HFF-Myc (cell line): ENCODE results near the gene ACSM3.

Source experiments
- DNase-seq: peaks from one replicate; pipeline ENCODE4 v3.0.0-alpha.2; 2011; ENCODE audit warnings: low read depth; ENCODE audit errors: extremely low read depth
- H3K4me3 ChIP-seq: replicated peaks from 2 replicates; pipeline ENCODE4 v1.5.1; 2011; ENCODE audit warnings: low read depth, mild to moderate bottlenecking, control low read depth, low read length
- TF ChIP-seq, protein P1 (sequence below): IDR thresholded peaks from 2 replicates; pipeline ENCODE4 v1.5.1; 2012; ENCODE audit warnings: mild to moderate bottlenecking, low read depth, low read length, control low read depth; ENCODE audit errors: missing control alignments

The ACSM3 gene

DNA sequence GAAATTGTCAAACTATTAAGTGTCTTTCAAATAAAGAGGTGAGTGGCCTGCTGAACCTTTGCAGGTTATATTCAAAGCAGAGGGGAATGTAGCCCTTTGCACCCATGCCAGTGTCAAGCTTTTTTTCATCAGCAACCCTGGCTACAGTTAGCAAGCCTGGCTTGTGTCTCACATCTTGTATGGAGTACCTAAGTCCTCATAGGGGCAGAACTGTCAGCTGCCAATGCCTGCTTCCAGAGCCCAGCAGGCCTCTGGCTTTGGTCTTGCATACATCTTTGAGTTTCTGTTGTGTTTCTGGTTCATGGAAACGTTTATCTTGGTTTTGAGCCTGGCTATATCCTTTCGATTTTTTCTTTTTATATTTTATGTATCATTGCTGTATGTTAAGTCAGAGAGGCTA, 69.3 kb downstream of the ACSM3 start:
- no peak for DNase-seq
- TF ChIP-seq, protein P1, sequence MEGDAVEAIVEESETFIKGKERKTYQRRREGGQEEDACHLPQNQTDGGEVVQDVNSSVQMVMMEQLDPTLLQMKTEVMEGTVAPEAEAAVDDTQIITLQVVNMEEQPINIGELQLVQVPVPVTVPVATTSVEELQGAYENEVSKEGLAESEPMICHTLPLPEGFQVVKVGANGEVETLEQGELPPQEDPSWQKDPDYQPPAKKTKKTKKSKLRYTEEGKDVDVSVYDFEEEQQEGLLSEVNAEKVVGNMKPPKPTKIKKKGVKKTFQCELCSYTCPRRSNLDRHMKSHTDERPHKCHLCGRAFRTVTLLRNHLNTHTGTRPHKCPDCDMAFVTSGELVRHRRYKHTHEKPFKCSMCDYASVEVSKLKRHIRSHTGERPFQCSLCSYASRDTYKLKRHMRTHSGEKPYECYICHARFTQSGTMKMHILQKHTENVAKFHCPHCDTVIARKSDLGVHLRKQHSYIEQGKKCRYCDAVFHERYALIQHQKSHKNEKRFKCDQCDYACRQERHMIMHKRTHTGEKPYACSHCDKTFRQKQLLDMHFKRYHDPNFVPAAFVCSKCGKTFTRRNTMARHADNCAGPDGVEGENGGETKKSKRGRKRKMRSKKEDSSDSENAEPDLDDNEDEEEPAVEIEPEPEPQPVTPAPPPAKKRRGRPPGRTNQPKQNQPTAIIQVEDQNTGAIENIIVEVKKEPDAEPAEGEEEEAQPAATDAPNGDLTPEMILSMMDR: no peak
- H3K4me3 ChIP-seq: no peak overlapping the region

DNA sequence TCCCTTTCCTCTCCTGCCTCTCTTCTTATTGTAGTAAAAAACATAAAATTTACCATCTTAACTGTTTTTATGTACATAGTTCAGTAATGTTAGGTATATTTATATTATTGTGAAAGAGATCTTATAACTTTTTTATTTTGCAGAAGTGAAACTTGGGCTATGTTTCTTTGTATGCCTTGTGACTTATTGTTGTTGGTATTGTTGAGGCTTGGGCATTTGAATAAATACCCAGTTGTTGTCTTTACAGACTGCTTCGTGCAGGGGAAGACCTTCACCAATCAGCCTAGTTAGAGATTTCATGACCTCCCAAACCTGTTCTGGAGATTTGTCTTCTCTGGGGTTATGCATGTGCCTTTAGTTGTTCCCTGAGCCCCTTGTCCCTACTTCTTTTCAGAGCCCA, 74.4 kb downstream of the ACSM3 start:
- no peak for DNase-seq
- no peak overlapping the region for H3K4me3 ChIP-seq
- TF ChIP-seq, protein P1: no peak

DNA sequence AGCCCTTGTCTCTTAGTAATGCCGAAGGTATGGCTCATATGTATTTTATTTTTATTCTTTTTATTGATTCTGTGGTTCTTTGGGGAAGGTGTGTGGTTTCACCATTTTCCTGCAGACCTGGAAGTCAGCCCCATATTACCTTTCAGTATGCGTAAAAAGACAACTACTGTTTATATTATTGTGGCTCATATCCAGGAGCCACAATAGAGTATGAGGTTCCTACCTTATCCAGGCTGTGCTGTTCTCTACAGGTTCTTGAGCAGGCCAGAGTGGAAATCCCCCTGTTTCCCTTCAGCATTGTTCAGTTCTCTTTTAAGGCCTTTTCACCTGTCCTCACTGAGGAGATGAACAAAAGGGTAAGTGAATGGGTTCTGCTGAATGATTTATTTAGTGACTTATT, 75.7 kb downstream of the ACSM3 start:
- DNase-seq: no peak
- TF ChIP-seq, protein P1: no peak
- H3K4me3 ChIP-seq: no peak overlapping the region

DNA sequence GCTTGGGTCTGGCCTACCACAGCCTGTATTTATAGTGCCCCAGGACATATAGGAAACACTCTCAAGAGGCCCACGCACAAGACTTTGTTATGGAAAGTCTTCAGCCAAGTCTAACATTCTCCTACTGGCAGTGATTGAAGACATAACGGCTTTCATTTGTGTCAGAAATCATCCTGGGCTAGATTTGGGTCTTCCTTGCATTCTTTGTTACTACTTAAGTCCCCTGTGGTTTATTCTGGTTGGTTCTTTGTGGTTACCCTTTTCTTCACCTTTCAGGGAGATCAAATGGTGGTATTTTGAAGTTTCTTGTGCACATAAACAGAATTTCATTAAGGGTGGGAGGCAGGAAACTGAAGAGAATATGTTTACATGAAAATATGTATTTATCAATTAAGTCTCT, 80.2 kb downstream of the ACSM3 start:
- H3K4me3 ChIP-seq: no peak overlapping the region
- no peak for DNase-seq
- TF ChIP-seq, protein P1: no peak

DNA sequence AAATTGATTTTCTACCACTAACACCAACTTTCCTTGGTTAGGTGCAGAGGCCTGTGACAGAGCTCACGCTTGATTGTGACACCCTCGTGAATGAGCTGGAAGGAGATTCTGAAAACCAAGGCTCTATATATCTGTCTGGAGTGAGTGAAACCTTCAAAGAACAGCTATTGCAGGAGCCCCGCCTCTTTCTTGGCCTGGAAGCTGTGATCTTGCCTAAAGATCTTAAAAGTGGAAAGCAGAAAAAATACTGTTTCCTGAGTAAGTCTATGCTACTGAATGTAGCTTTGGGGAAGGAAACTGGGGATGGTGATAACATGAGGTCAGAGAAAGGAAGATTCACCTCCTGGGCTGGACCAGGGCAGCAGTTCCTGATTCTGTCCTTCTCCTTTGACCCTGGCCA, 80.8 kb downstream of the ACSM3 start:
- no peak overlapping the region for H3K4me3 ChIP-seq
- TF ChIP-seq, protein P1: no peak
- DNase-seq: no peak

DNA sequence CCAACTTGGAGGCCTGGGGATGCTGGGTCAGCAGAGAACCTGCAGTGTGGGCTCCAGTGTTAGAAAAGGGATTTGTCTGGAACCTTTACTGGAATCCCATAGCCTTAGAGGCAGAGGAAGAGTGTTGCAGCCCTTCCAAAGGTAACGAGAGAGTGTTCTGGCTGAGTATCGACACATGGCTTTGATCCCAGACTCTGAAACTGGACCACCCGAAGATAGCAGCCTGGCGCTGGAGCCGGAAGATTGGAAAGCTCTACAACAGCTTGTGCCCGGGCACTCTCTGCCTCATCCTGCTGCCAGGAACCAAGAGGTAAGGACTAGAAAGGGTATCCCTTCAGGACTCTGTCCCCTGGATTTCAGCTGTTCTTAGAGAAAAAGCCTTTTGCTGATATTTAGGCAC, 82.2 kb downstream of the ACSM3 start:
- no peak overlapping the region for H3K4me3 ChIP-seq
- no peak for DNase-seq
- TF ChIP-seq, protein P1: no peak

DNA sequence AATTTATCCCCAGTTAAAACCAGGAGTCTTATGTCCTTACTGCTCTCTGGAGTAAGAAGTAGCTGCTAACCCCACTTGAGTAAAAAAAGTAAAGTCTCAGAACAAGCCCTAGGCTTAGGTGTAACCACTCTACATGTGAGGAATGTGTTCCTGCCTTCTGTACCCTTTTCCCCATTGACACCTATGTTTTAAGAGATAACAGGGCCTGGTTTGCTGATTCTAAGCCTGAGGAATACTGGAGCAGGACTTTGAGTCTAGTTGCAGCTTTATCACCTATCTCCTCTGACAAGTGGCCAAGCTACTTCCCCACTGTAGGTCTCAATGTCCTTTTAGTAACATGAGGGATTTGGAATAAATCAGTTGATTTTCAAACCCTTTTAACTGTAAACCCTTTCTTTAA, 82.7 kb downstream of the ACSM3 start:
- no peak overlapping the region for H3K4me3 ChIP-seq
- DNase-seq: no peak
- TF ChIP-seq, protein P1: no peak
